Measurements from ENCODE around the gene CIITA. TPM values are rescaled to one million over a fixed set of nuclear protein-coding genes. Genes with fewer than 3 reads are reported as not detected.

CIITA gene
- total RNA-seq, 1 experiment from 2014 or later, result not detected

DNA sequence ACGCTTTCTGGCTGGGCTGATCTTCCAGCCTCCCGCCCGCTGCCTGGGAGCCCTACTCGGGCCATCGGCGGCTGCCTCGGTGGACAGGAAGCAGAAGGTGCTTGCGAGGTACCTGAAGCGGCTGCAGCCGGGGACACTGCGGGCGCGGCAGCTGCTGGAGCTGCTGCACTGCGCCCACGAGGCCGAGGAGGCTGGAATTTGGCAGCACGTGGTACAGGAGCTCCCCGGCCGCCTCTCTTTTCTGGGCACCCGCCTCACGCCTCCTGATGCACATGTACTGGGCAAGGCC lies 30.7 kb downstream of the CIITA start:
- WGBS (ENCODE audit: extremely low coverage, insufficient read length, low lambda C conversion rate), result no CpG with 5 or more reads among the region's 21 CpGs
- no peak for DNase-seq
- Histone ChIP-seq H2BK20ac (ENCODE audit: low read depth, low read length, poor library complexity, severe bottlenecking) (no peak overlapping the region), H2BK120ac (ENCODE audit: low read depth, low read length, poor library complexity, severe bottlenecking) (no peak overlapping the region), H4K5ac (ENCODE audit: insufficient read length, low read depth, low read length) (no peak overlapping the region), H3K4ac (ENCODE audit: low read depth, low read length) (no peak overlapping the region), H4K91ac (ENCODE audit: insufficient read length, low read depth, low read length) (no peak overlapping the region), H3K4me1 (ENCODE audit: insufficient read depth, low read length) (no peaks in the 10 kb centered on the region), H3K79me2 (ENCODE audit: insufficient read depth, low read length) (no peaks in the 10 kb centered on the region), H3K23ac (ENCODE audit: insufficient read length, low read depth, low read length) (no peak overlapping the region), H3K9me3 (ENCODE audit: control insufficient read depth, low read depth, low read length) (no peaks in the 10 kb centered on the region), H3K4me2 (ENCODE audit: insufficient read depth, insufficient read length, low read length) (no peak overlapping the region), H3K14ac (ENCODE audit: insufficient read depth, low read length) (no peak overlapping the region; the same call in 1 of the 2 replicates), H3K18ac (ENCODE audit: insufficient read length, low read depth, low read length) (no peak overlapping the region), H4K20me1 (ENCODE audit: control insufficient read depth, insufficient read depth, insufficient read length) (no peaks in the 10 kb centered on the region), H3K79me1 (ENCODE audit: insufficient read depth, low read depth, low read length, poor library complexity, severe bottlenecking) (no peaks in the 10 kb centered on the region), H2BK12ac (ENCODE audit: insufficient read length, low read depth, low read length) (no peak overlapping the region), H2AK5ac (ENCODE audit: insufficient read length, low read length) (no peak overlapping the region), H2BK15ac (ENCODE audit: low read depth, low read length) (no peak overlapping the region), H3K9ac (ENCODE audit: extremely low read depth, insufficient read length, low read length) (no peak overlapping the region), H3K27me3 (ENCODE audit: insufficient read depth, low read length) (no peaks in the 10 kb centered on the region), H4K8ac (replicated peaks; ENCODE audit: insufficient read length, low read depth, low read length) (no peak overlapping the region), H3T11ph (ENCODE audit: low read length) (no peak overlapping the region), H3K27ac (ENCODE audit: insufficient read length, low read depth, low read length) (no peak overlapping the region), H3K23me2 (ENCODE audit: insufficient read length, low read depth, low read length, poor library complexity, severe bottlenecking) (no peaks in the 10 kb centered on the region), H2AFZ (ENCODE audit: low read length) (no peak overlapping the region), H2BK5ac (ENCODE audit: insufficient read length, low read length) (no peak overlapping the region), H3K56ac (ENCODE audit: insufficient read length, low read depth, low read length) (no peak overlapping the region)
- Mint-ChIP-seq H3K27me3 (ENCODE audit: low read depth) (peaks cover 11% of the 10 kb centered on the region), H3K36me3 (ENCODE audit: insufficient read depth in 1 of 3, low read depth in 3 of 3) (no peaks in the 10 kb centered on the region), H3K4me1 (no peaks in the 10 kb centered on the region), H3K4me3 (no peak overlapping the region), H3K9me3 (peaks cover under 1 to 8% of the 10 kb centered on the region in 2 experiments; a peak in 3 of 5 replicates), H3K27ac (no peak overlapping the region)
- TF ChIP-seq, protein P1, sequence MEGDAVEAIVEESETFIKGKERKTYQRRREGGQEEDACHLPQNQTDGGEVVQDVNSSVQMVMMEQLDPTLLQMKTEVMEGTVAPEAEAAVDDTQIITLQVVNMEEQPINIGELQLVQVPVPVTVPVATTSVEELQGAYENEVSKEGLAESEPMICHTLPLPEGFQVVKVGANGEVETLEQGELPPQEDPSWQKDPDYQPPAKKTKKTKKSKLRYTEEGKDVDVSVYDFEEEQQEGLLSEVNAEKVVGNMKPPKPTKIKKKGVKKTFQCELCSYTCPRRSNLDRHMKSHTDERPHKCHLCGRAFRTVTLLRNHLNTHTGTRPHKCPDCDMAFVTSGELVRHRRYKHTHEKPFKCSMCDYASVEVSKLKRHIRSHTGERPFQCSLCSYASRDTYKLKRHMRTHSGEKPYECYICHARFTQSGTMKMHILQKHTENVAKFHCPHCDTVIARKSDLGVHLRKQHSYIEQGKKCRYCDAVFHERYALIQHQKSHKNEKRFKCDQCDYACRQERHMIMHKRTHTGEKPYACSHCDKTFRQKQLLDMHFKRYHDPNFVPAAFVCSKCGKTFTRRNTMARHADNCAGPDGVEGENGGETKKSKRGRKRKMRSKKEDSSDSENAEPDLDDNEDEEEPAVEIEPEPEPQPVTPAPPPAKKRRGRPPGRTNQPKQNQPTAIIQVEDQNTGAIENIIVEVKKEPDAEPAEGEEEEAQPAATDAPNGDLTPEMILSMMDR (conservative IDR thresholded peaks at IDR 0.05), result no peak
